Fibroblast of the aortic adventitia (primary cell): Measurements from ENCODE around the gene NUAK1. TPM values are rescaled to one million over a fixed set of nuclear protein-coding genes. Genes with fewer than 3 reads are reported as not detected.

Experiments used
- DNase-seq: peaks from one replicate; pipeline ENCODE4 v3.0.0-alpha.2; 2010; ENCODE audit warnings: low read depth
- H3K4me3 ChIP-seq: 2 replicates; pipeline ENCODE4 v1.5.1; 2011; ENCODE audit warnings: low read depth, mild to moderate bottlenecking, control low read depth, low read length, moderate library complexity
- total RNA-seq: library from RNA; depleted of rRNA; stranded (reverse); fragments of >200 nt; gene quantifications from 2 replicates; pipeline ENCODE4 v1.2.3, GENCODE V29; 2012; ENCODE audit warnings: low replicate concordance
- TF ChIP-seq, protein P1 (sequence below): IDR thresholded peaks from 2 replicates; pipeline ENCODE4 v1.5.1; 2011; ENCODE audit warnings: mild to moderate bottlenecking, low read length, control low read depth, inconsistent platforms; ENCODE audit not compliant: insufficient read depth

Gene NUAK1
- total RNA-seq, 1 donor, result 3.0 TPM

DNA sequence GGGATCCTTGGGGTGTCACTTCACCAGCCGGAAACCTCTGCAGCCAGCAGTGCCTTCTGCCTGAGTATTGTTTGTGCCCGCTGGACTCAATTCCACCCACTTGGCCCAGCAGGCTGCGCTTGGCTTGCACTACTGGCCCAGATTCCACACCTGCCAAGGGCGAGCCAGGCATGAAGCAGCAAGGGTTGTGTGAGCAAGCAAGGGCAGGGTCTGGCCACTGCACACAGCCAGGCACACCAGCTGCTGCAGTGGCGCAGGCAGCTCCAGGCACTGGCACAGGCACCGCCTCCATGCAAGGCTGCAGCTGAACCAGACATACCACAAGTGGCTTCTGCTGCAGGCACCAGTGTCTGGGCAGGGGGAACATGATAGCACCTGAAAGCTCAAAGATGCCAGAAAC, 99.5 kb downstream of the NUAK1 start:
- H3K4me3 ChIP-seq, result no peak overlapping the region
- no peak for DNase-seq
- TF ChIP-seq, protein P1, sequence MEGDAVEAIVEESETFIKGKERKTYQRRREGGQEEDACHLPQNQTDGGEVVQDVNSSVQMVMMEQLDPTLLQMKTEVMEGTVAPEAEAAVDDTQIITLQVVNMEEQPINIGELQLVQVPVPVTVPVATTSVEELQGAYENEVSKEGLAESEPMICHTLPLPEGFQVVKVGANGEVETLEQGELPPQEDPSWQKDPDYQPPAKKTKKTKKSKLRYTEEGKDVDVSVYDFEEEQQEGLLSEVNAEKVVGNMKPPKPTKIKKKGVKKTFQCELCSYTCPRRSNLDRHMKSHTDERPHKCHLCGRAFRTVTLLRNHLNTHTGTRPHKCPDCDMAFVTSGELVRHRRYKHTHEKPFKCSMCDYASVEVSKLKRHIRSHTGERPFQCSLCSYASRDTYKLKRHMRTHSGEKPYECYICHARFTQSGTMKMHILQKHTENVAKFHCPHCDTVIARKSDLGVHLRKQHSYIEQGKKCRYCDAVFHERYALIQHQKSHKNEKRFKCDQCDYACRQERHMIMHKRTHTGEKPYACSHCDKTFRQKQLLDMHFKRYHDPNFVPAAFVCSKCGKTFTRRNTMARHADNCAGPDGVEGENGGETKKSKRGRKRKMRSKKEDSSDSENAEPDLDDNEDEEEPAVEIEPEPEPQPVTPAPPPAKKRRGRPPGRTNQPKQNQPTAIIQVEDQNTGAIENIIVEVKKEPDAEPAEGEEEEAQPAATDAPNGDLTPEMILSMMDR, result no peak

DNA sequence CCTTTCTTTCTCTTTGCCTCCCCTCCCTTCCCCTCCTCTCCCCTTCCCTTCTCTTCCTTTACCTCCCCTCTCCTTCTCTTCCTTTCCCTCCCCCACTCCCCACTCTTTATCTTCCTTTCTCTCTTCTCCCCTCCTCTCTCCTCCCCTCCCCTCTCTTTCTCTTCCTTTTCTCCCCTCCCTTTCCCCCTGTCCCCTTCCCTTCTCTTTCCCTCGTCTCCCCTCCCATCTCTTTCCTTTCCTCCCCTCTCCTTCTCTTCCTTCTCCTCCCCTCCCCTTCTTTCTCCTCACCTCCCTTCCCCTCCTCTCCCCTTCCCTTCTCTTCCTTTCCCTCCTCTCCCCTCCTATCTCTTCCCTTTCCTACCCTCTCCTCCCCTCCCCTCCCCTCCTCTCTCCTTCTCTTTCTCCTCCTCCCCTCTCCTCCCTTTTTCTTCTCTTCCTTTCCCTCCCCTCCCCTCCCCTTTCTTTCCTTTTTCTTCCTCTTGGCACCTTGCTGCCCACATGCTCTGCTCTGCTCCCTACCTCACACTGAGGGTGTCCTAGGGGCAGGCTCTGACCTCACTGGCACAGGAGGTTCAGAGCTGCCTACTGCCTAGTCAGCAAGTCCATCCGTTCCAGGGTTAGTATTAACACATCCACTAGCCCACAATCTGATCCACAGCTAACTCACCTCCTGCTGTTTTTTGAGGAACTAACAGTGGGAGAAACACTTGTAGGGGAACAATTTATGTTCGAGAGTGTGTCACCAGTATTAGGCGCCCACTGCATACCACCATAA, 101.0 kb downstream of the NUAK1 start:
- H3K4me3 ChIP-seq, result no peak overlapping the region
- DNase-seq, result no peak
- TF ChIP-seq, protein P1, result no peak

DNA sequence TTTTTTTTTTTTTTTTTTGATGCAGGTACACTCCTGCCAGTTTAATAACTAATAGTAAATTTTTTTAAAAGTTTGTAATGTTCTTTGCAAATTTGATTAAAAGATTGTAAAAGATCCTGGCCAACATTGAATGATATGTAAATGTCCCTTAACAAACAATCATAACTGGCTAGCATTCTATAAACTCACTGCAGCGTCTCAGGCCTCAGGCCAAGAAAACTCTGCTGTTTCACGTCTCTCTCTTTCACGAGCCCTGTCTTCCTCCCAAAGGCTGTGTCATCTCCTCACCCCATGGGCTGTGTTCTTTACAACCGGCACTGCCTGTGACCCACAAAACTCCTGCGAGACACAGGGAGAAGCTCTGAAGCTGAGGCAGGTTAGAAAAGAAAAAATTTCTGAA, 103.3 kb downstream of the NUAK1 start:
- no peak overlapping the region for H3K4me3 ChIP-seq
- TF ChIP-seq, protein P1, result no peak
- no peak for DNase-seq

DNA sequence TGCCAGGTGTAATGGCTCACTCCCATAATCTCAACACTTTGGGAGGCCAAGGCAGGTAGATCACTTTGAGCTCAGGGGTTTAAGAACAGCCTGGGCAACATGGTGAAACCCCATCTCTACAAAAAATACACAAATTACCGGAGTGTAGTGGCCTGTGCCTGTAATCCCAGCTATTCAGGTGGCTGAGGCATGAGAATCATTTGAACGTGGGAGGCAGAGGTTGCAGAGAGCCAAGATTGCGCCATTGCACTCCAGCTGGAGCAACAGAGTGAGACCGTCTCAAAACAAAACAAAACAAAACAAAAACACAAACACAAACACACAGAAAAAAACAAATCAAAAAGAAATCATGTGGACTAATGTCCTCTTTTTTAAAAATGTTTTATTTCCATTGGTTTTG, 104.4 kb downstream of the NUAK1 start:
- no peak overlapping the region for H3K4me3 ChIP-seq
- TF ChIP-seq, protein P1, result no peak

DNA sequence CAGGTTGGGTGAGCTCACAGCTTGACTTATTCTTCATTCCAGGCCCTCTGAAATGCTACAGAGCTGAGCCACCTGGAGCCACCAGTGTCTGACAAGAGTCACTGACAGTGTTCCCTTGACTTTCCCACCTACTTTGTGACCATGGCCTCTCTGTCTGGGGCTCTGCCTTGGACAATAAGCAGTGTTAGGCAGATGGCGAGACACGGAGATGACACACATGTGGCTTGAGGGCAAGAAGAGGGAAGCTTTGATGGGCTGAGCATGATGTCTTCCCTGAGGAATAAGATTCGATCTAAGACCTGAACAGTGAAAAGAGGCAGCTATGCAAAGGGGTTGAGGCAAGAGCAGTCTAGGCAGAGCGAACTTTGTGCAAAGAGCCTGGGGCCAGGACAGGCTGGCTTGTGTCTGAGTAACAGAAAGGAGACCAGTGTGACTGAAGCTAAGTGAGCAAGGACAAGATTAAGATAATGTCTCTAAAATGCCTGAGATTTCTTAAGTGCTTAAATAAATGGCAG, 105.5 kb downstream of the NUAK1 start:
- TF ChIP-seq, protein P1, result no peak
- no peak for DNase-seq
- H3K4me3 ChIP-seq, result no peak overlapping the region

More for the DNA sequence above, 104.4 kb downstream of the NUAK1 start:
- no peak for DNase-seq

DNA sequence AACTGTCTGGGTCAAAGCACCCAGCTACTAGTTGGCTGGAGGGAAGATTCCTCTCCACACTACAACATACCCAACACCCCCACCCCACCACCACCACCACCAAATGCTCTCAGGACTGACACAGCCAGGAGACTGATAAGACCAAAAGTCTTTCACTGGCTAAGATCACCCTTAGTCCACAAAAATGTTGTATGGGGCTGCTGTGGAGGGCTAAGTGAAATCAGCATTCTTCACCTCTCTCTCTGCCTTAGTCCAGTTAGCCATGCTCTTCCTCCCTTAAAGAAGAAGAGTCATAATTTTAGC, 106.2 kb downstream of the NUAK1 start:
- DNase-seq, result peak; percentile 57
- no peak overlapping the region for H3K4me3 ChIP-seq
- TF ChIP-seq, protein P1, result no peak
